B cell (primary cell): ENCODE data around the gene CEP170. TPM values are rescaled to one million over a fixed set of nuclear protein-coding genes. Genes with fewer than 3 reads are reported as not detected.
A peak's percentile ranks its signal among the peaks of the same experiment; 100 is the strongest.

Experiments used
- ATAC-seq: fragments of 200-7000 bp; cut with Tn5 transposase; one replicate; pipeline ENCODE4 v1.10.0; 2021; ENCODE audit warnings: low read depth, mild to moderate bottlenecking, moderate number of reproducible peaks, moderate library complexity
- CTCF ChIA-PET: fragments of 350-600 bp; sonication (Branson Sonifier 250); formaldehyde crosslinking; loops from one replicate; lab custom pipeline; 2021; ENCODE audit warnings: antibody characterized with exemption, inconsistent platforms; lab: Charles Lee
- POLR2A ChIA-PET: fragments of 350-600 bp; sonication (Branson Sonifier 250); formaldehyde crosslinking; loops from one replicate; lab custom pipeline; 2021; ENCODE audit warnings: antibody characterized with exemption; lab: Charles Lee
- DNase-seq: peaks from one replicate; pipeline ENCODE4 v3.0.0; 2013
- H2AFZ ChIP-seq: 2 replicates; pipeline ENCODE4 v1.6.1; 2012; ENCODE audit warnings: mild to moderate bottlenecking, low read depth, low read length; ENCODE audit not compliant: insufficient read depth, poor library complexity, severe bottlenecking
- H3K27ac ChIP-seq, 2 donors: 1 replicate in 1 of 2; 2 replicates in 1 of 2; pipeline ENCODE4 v1.5.1; 2012 to 2013; ENCODE audit warnings: low read length in 2 of 2, mild to moderate bottlenecking in 2 of 2, moderate library complexity in 1 of 2
- H3K27me3 ChIP-seq, 4 experiments: fragments of 200-600 bp in 1 of 4; sonication (generic) in 1 of 4; replicated peaks in 1 of 4; 1 replicate in 2 of 4; 2 replicates in 2 of 4; pipeline versions ENCODE4 v1.6.1 to v1.7.0; 2013 to 2016; ENCODE audit warnings: low read length in 3 of 4, mild to moderate bottlenecking in 2 of 4, mixed read lengths in 1 of 4, moderate library complexity in 1 of 4; ENCODE audit not compliant: insufficient read depth in 4 of 4, control insufficient read depth in 3 of 4; ENCODE audit errors: control extremely low read depth in 1 of 4
- H3K36me3 ChIP-seq, 2 experiments: replicated peaks in 1 of 2; 1 replicate in 1 of 2; 2 replicates in 1 of 2; pipeline versions ENCODE4 v1.6.1 to v1.7.1; 2013; ENCODE audit warnings: low read length in 1 of 2; ENCODE audit not compliant: insufficient read depth in 2 of 2, control insufficient read depth in 1 of 2; ENCODE audit errors: control extremely low read depth in 1 of 2, extremely low read depth in 1 of 2
- H3K4me1 ChIP-seq, 2 donors: fragments of 200-600 bp in 1 of 2; sonication (generic) in 1 of 2; 1 replicate in 1 of 2; 2 replicates in 1 of 2; pipeline versions ENCODE4 v1.5.1 to v1.6.1; 2013 to 2017; ENCODE audit warnings: low read length in 2 of 2; ENCODE audit not compliant: control insufficient read depth in 2 of 2, insufficient read depth in 2 of 2
- H3K4me2 ChIP-seq: replicated peaks from 2 replicates; pipeline ENCODE3; 2012; ENCODE audit warnings: mild to moderate bottlenecking, low read depth, low read length; ENCODE audit not compliant: poor library complexity, severe bottlenecking
- H3K4me3 ChIP-seq, 5 experiments: fragments of 200-600 bp in 1 of 5; sonication (generic) in 1 of 5; 1 replicate in 3 of 5; 2 replicates in 2 of 5; pipeline versions ENCODE4 v1.5.1 to v1.7.0; 2011 to 2016; ENCODE audit warnings: low read length in 4 of 5, mild to moderate bottlenecking in 4 of 5, low read depth in 2 of 5, control low read depth in 1 of 5, moderate library complexity in 1 of 5; ENCODE audit not compliant: insufficient read depth in 1 of 5; ENCODE audit errors: control extremely low read depth in 1 of 5, extremely low read depth in 1 of 5
- H3K79me2 ChIP-seq: fragments of 200-600 bp; sonication (generic); one replicate; pipeline ENCODE4 v1.6.0; 2016; ENCODE audit warnings: low read length; ENCODE audit not compliant: control insufficient read depth, insufficient read depth
- H3K9ac ChIP-seq: fragments of 200-600 bp; sonication (generic); 2 replicates; pipeline ENCODE4 v1.6.1; 2017; ENCODE audit warnings: mild to moderate bottlenecking, low read length, moderate library complexity
- H3K9me3 ChIP-seq, 3 donors: one replicate each; pipeline versions ENCODE4 v1.6.1 to v1.7.1; 2013; ENCODE audit warnings: low read length in 2 of 3; ENCODE audit not compliant: control insufficient read depth in 2 of 3, insufficient read depth in 1 of 3; ENCODE audit errors: control extremely low read depth in 1 of 3
- H4K20me1 ChIP-seq: 2 replicates; pipeline ENCODE4 v1.6.0; 2012; ENCODE audit warnings: mild to moderate bottlenecking, low read length; ENCODE audit not compliant: insufficient read depth, control insufficient read depth, poor library complexity, severe bottlenecking
- H3K27ac Mint-ChIP-seq: one replicate; pipeline ENCODE4 v1.8.0; 2021; ENCODE audit warnings: mixed read lengths
- H3K27me3 Mint-ChIP-seq: one replicate; pipeline ENCODE4 v1.8.0; 2021; ENCODE audit warnings: mixed read lengths
- H3K4me1 Mint-ChIP-seq: one replicate; pipeline ENCODE4 v1.8.0; 2021; ENCODE audit warnings: mixed read lengths
- H3K4me3 Mint-ChIP-seq: one replicate; pipeline ENCODE4 v1.8.0; 2021; ENCODE audit warnings: mixed read lengths
- H3K9me3 Mint-ChIP-seq: one replicate; pipeline ENCODE4 v1.8.0; 2022; ENCODE audit warnings: mixed read lengths; ENCODE audit not compliant: insufficient read depth
- CTCF ChIP-seq: fragments of 200-600 bp; IDR thresholded peaks from one replicate; pipeline ENCODE4 v1.8.0; 2022; ENCODE audit warnings: antibody characterized with exemption, mild to moderate bottlenecking
- EZH2 ChIP-seq: IDR thresholded peaks from 2 replicates; pipeline ENCODE4 v1.6.1; 2012; ENCODE audit warnings: borderline replicate concordance, low read depth, mild to moderate bottlenecking, moderate library complexity, low read length; ENCODE audit not compliant: insufficient read depth, poor library complexity, severe bottlenecking
- WGBS: methylation state at CpG from one replicate; pipeline ENCODE4 v1.1.5; 2013; ENCODE audit warnings: missing lambda C conversion rate; ENCODE audit not compliant: insufficient coverage; 5-methylcytosine and 5-hydroxymethylcytosine counted together
- intact Hi-C: fragments of 100-400 bp; cut with micrococcal nuclease; formaldehyde crosslinking; loops from one replicate; pipeline ENCODE4 v1.10.0; 2022
- polyA plus RNA-seq: library from polyadenylated mRNA; depleted of rRNA; stranded (reverse); fragments of >200 nt; gene quantifications from 2 replicates; pipeline ENCODE4 v1.2.3, GENCODE V29; 2012
- total RNA-seq, 2 donors: library from RNA; stranded (reverse); fragments of 120-200 nt in 1 of 2; gene quantifications; 1 replicate in 1 of 2; 2 replicates in 1 of 2; pipeline versions ENCODE4 v1.2.3 to v1.2.4, GENCODE V29; 2013 to 2022

Gene CEP170
- total and polyA plus RNA-seq, 2 donors (not counting 1 experiment from before 2014, with no cell fraction given): 27.3 to 145 TPM

- peaks cover 54% of the 10 kb centered on the region for H3K79me2 ChIP-seq
- Mint-ChIP-seq H3K9me3 (no peaks in the 10 kb centered on the region), H3K27me3 (no peaks in the 10 kb centered on the region), H3K4me1 (peaks cover 44% of the 10 kb centered on the region), H3K4me3 (peak overlapping the region; percentile 75), H3K27ac (peak overlapping the region; percentile 62)
- CTCF ChIA-PET: no interaction called here
- H3K9me3 ChIP-seq: no peaks in the 10 kb centered on the region
- peak overlapping the region; percentile 62 for H2AFZ ChIP-seq
- ATAC-seq (peak; percentile 52), DNase-seq (peak; percentile 40)
- peak overlapping the region in 1 of 2 donors; percentile 61 for H3K27ac ChIP-seq
- H3K9ac ChIP-seq: peak overlapping the region; percentile 16
- H3K4me2 ChIP-seq: peak overlapping the region; percentile 71
- H3K36me3 ChIP-seq: no peaks in the 10 kb centered on the region
- TF ChIP-seq CTCF (no peak), EZH2 (no peak)
- intact Hi-C loops: loop anchor here (2.0 kb wide), 1 partner anchor 19 kb away; no protein-coding TSS in a partner anchor
- H4K20me1 ChIP-seq: no peaks in the 10 kb centered on the region
- POLR2A ChIA-PET: no interaction called here
- H3K27me3 ChIP-seq: no peaks in the 10 kb centered on the region
- peak overlapping the region in 1 of 5 experiments; percentile 35 for H3K4me3 ChIP-seq
- H3K4me1 ChIP-seq: peaks cover 31 to 34% of the 10 kb centered on the region in 2 donors
- no CpG with 5 or more reads among the region's 12 CpGs for WGBS
Observed at GRCh38 chr1:243267914-243268653, 13.0 kb upstream of the CEP170 start.

- peaks cover 60% of the 10 kb centered on the region for H3K79me2 ChIP-seq
- H3K4me2 ChIP-seq: peak overlapping the region; percentile 71
- H4K20me1 ChIP-seq: no peaks in the 10 kb centered on the region
- H3K27me3 Mint-ChIP-seq: no peaks in the 10 kb centered on the region
- DNase-seq: peak; percentile 21
- TF ChIP-seq EZH2 (no peak), CTCF (no peak)
- no peaks in the 10 kb centered on the region for H3K9me3 Mint-ChIP-seq
- H3K4me1 ChIP-seq: peaks cover 31 to 34% of the 10 kb centered on the region in 2 donors
- CTCF ChIA-PET: no interaction called here
- H3K36me3 ChIP-seq: no peaks in the 10 kb centered on the region
- peak overlapping the region; percentile 62 for H3K27ac Mint-ChIP-seq
- H3K27me3 ChIP-seq: no peaks in the 10 kb centered on the region
- WGBS: 86% methylated on average over 5 of the region's 10 CpGs
- peaks cover 44% of the 10 kb centered on the region for H3K4me1 Mint-ChIP-seq
- H3K9ac ChIP-seq: peak overlapping the region; percentile 16
- no peak for ATAC-seq
- H3K27ac ChIP-seq: peak overlapping the region in 1 of 2 donors; percentile 61
- peak overlapping the region; percentile 62 for H2AFZ ChIP-seq
- H3K4me3 Mint-ChIP-seq: peak overlapping the region; percentile 75
- POLR2A ChIA-PET: interaction anchor here (0.7 kb wide), 1 partner anchor 37 kb away, joined by 7 read pairs; no protein-coding TSS in a partner anchor
- intact Hi-C loops: no loop called here
- no peak overlapping the region for H3K4me3 ChIP-seq
- no peaks in the 10 kb centered on the region for H3K9me3 ChIP-seq
Observed at GRCh38 chr1:243267471-243267880, 12.4 kb upstream of the CEP170 start.
